ENCODE measurements around the gene ECPAS. TPM values are rescaled to one million over a fixed set of nuclear protein-coding genes. Genes with fewer than 3 reads are reported as not detected.

ECPAS gene, protein sequence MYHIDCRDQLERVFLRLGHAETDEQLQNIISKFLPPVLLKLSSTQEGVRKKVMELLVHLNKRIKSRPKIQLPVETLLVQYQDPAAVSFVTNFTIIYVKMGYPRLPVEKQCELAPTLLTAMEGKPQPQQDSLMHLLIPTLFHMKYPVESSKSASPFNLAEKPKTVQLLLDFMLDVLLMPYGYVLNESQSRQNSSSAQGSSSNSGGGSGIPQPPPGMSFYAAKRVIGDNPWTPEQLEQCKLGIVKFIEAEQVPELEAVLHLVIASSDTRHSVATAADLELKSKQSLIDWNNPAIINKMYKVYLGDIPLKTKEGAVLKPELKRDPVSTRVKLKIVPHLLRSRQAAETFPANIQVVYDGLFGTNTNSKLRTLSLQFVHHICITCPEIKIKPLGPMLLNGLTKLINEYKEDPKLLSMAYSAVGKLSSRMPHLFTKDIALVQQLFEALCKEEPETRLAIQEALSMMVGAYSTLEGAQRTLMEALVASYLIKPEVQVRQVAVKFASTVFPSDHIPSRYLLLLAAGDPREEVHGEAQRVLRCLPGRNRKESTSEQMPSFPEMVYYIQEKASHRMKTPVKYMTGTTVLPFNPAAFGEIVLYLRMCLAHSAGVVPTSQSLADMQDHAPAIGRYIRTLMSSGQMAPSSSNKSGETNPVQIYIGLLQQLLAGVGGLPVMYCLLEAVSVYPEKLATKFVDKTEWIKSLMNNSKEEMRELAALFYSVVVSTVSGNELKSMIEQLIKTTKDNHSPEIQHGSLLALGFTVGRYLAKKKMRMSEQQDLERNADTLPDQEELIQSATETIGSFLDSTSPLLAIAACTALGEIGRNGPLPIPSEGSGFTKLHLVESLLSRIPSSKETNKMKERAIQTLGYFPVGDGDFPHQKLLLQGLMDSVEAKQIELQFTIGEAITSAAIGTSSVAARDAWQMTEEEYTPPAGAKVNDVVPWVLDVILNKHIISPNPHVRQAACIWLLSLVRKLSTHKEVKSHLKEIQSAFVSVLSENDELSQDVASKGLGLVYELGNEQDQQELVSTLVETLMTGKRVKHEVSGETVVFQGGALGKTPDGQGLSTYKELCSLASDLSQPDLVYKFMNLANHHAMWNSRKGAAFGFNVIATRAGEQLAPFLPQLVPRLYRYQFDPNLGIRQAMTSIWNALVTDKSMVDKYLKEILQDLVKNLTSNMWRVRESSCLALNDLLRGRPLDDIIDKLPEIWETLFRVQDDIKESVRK (N-terminal part only)
- total RNA-seq: 10 to 100 TPM; 51.6 to 99.1 (median 84.6) TPM
- polyA plus RNA-seq: 10 to 100 TPM; 17.3 to 88.2 (median 21.0) TPM
- long read RNA-seq, donor 1, full-length matches to known transcripts: 1 of 27 reads
- long read RNA-seq, donor 1, partial matches to known transcripts: 26 of 27 reads
- long read RNA-seq, donor 1, other reads (novel, unspliced or antisense): 0 of 27 reads
- long read RNA-seq, donor 2, partial matches to known transcripts: 30 of 30 reads
- long read RNA-seq, donor 2, other reads (novel, unspliced or antisense): 0 of 30 reads
- long read RNA-seq, donor 3, full-length matches to known transcripts: 2 of 10 reads
- long read RNA-seq, donor 3, partial matches to known transcripts: 8 of 10 reads
- long read RNA-seq, donor 3, other reads (novel, unspliced or antisense): 0 of 10 reads
- long read RNA-seq, donor 4, full-length matches to known transcripts: 1 of 10 reads
- long read RNA-seq, donor 4, partial matches to known transcripts: 8 of 10 reads
- long read RNA-seq, donor 4, other reads (novel, unspliced or antisense): 1 of 10 reads
- long read RNA-seq, donor 5, full-length matches to known transcripts: 20 of 55 reads
- long read RNA-seq, donor 5, partial matches to known transcripts: 12 of 55 reads
- long read RNA-seq, donor 5, other reads (novel, unspliced or antisense): 23 of 55 reads
- long read RNA-seq, donor 6, partial matches to known transcripts: 9 of 12 reads
- long read RNA-seq, donor 6, other reads (novel, unspliced or antisense): 3 of 12 reads
- long read RNA-seq, donor 7, partial matches to known transcripts: 11 of 11 reads
- long read RNA-seq, donor 7, other reads (novel, unspliced or antisense): 0 of 11 reads
- long read RNA-seq, donor 8, full-length matches to known transcripts: 2 of 25 reads
- long read RNA-seq, donor 8, partial matches to known transcripts: 23 of 25 reads
- long read RNA-seq, donor 8, other reads (novel, unspliced or antisense): 0 of 25 reads
- long read RNA-seq, donor 9, partial matches to known transcripts: 6 of 7 reads
- long read RNA-seq, donor 9, other reads (novel, unspliced or antisense): 0 of 7 reads
- long read RNA-seq, donor 10, full-length matches to known transcripts: 1 of 1 reads
- long read RNA-seq, donor 10, partial matches to known transcripts: 0 of 1 reads
- long read RNA-seq, donor 10, other reads (novel, unspliced or antisense): 0 of 1 reads

DNA sequence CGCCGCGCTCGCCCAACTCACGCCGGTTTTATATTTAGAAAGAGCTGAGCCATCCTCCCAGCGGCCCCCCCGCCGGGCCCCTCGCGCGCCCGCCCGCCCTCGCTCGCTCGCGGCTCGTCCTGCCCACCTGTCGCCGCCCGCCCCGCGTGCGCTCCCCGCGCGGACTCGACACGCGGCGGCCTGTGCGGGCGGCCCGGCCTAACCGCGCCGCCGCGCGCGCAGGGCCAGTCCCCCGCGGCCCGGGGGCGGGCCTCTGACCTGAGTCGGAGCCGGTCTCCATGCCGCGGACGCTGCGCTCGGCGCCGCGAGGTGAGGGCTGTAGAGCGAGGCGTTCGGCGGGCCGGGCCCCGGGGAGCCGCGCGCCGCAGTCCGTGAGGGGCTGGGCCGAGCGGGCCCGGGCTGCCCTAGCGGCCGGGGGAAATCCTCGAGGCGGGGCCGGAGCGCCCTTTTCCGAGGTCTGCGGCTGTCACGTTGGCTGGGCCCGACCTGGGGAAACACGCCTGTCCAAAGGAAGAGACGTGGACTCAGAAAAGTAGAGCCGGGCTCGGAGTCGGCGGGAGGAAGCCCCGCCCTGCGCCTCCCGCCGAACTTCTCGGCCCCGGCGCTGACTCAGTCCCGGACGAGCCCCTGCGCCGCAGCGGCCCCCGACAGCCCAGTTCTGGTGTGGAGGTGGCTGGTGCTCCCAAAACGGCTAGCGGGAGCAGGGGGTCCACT lies at the start of gene ECPAS:
Gene ECPAS, minus strand, starts transcription at position 526 of the 714 bp plus-strand sequence. CDS start 11,465 bp downstream, outside the sequence.
- intact Hi-C loops (cut with DNase I): no loop called here
- H3K4me1 ChIP-seq (replicated peaks in 1 of 2): peaks cover 8 to 18% of the 10 kb centered on the region in 2 donors
- TF ChIP-seq, protein P1, sequence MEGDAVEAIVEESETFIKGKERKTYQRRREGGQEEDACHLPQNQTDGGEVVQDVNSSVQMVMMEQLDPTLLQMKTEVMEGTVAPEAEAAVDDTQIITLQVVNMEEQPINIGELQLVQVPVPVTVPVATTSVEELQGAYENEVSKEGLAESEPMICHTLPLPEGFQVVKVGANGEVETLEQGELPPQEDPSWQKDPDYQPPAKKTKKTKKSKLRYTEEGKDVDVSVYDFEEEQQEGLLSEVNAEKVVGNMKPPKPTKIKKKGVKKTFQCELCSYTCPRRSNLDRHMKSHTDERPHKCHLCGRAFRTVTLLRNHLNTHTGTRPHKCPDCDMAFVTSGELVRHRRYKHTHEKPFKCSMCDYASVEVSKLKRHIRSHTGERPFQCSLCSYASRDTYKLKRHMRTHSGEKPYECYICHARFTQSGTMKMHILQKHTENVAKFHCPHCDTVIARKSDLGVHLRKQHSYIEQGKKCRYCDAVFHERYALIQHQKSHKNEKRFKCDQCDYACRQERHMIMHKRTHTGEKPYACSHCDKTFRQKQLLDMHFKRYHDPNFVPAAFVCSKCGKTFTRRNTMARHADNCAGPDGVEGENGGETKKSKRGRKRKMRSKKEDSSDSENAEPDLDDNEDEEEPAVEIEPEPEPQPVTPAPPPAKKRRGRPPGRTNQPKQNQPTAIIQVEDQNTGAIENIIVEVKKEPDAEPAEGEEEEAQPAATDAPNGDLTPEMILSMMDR (IDR thresholded peaks at IDR 0.05): peak in 1 of 6 experiments; percentile 23
- TF ChIP-seq POLR2A (IDR thresholded peaks at IDR 0.05): peak in 1 of 2 donors; percentile 75
- no peaks in the 10 kb centered on the region for H3K36me3 ChIP-seq (replicated peaks in 1 of 2)
- no peaks in the 10 kb centered on the region for H3K27me3 ChIP-seq
- H3K4me3 ChIP-seq: peak within 1 kb of the TSS in 3 of 4 donors; percentile 71 to 94 (median 86)
- 0 to 1% (median 0%) methylated on average over 13 to 101 of the region's 101 CpGs; no CpG with 5 or more reads in 1 of the 4 donors for WGBS, 4 donors
- peak within 1 kb of the TSS; percentile 95 to 99 (median 96) for H3K27ac ChIP-seq
- H3K9me3 ChIP-seq (replicated peaks in 1 of 3): no peaks in the 10 kb centered on the region
- peak; percentile 74 to 87 (median 85) for DNase-seq

DNA sequence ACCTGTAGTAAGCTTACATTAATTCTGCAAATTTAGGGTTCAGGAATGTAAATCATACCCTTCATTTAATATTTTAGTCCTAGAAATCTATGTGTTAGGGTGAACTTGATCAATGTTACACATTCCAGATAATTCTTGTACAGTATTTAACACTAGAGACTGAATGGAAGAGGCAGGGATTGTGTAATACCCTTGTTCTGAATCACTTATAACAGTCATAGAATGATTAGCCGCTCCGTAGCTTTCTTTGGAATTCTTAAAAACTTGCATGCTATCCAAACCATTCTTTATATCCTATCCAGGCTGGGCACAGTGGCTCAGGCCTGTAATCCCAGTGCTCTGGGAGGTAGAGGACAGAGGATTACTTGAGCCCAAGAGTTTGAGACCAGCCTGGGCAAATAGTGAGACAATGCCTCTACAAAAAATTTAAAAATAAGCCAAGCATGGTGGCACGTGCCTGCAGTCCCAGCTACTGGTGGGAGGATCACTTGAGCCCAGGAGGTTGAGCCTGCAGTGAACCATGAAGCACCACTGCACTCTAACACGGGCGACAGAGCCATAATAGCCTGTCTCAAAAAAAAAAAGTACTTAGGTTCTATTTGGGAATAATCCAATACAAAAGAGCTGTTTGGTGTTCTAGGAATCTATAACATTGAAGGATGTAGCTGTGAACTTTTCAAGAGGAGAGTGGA lies 49.1 kb upstream of the ECPAS start:
- no peaks in the 10 kb centered on the region for H3K27me3 ChIP-seq
- no peak overlapping the region for H3K27ac ChIP-seq
- 93 to 96% (median 96%) methylated on average over 5 of the region's 5 CpGs for WGBS, 4 donors
- no peak for DNase-seq
- H3K4me3 ChIP-seq: no peak overlapping the region
- H3K9me3 ChIP-seq (replicated peaks in 1 of 3): peaks cover 0 to 33% (median 0%) of the 10 kb centered on the region in 3 donors
- peaks cover 0 to 37% of the 10 kb centered on the region in 2 donors for H3K36me3 ChIP-seq (replicated peaks in 1 of 2)
- intact Hi-C loops (cut with DNase I): no loop called here
- no peak for TF ChIP-seq POLR2A (IDR thresholded peaks at IDR 0.05)
- TF ChIP-seq, protein P1 (IDR thresholded peaks at IDR 0.05): no peak
- no peaks in the 10 kb centered on the region for H3K4me1 ChIP-seq (replicated peaks in 1 of 2)
